Gastroesophageal sphincter (tissue), 4 donors: Measurements from ENCODE around the gene PDLIM7. TPM values are rescaled to one million over a fixed set of nuclear protein-coding genes. Genes with fewer than 3 reads are reported as not detected.

Experiments used
- ATAC-seq: fragments of 150-250 bp; one replicate; pipeline ENCODE4 v1.9.1; 2016; ENCODE audit warnings: mild to moderate bottlenecking, moderate library complexity
- H3K27ac ChIP-seq, 4 donors: fragments of 200-600 bp; sonication (generic) in 3 of 4; 1 replicate in 3 of 4; 2 replicates in 1 of 4; pipeline ENCODE4 v1.5.1; 2016 to 2019
- H3K27me3 ChIP-seq: fragments of 200-600 bp; sonication (generic); one replicate; pipeline ENCODE4 v1.5.1; 2019
- H3K36me3 ChIP-seq, 2 donors: fragments of 200-600 bp; sonication (generic); one replicate each; pipeline ENCODE4 v1.5.1; 2019; ENCODE audit warnings: control low read depth in 1 of 2
- H3K4me1 ChIP-seq, 3 donors: fragments of 200-600 bp; sonication (generic); 1 replicate in 2 of 3; 2 replicates in 1 of 3; pipeline ENCODE4 v1.5.1; 2016 to 2019; ENCODE audit warnings: control low read depth in 2 of 3
- H3K4me3 ChIP-seq, 2 donors: fragments of 200-600 bp; sonication (generic); one replicate each; pipeline ENCODE4 v1.5.1; 2019; ENCODE audit warnings: mild to moderate bottlenecking in 1 of 2, moderate library complexity in 1 of 2
- H3K9me3 ChIP-seq, 3 donors: fragments of 200-600 bp; sonication (generic); one replicate each; pipeline ENCODE4 v1.5.1; 2017 to 2019; ENCODE audit warnings: control low read depth in 2 of 3
- EP300 ChIP-seq: sonication (generic); formaldehyde crosslinking; IDR thresholded peaks from one replicate; pipeline ENCODE4 v1.6.1; 2017; ENCODE audit warnings: antibody characterized with exemption, mild to moderate bottlenecking
- POLR2A ChIP-seq, 2 donors: fragments of 450-650 bp; IDR thresholded peaks; one replicate each; pipeline ENCODE4 v1.6.1; 2017; ENCODE audit warnings: antibody characterized with exemption in 2 of 2, mild to moderate bottlenecking in 2 of 2, moderate library complexity in 1 of 2
- POLR2AphosphoS5 ChIP-seq: sonication (generic); formaldehyde crosslinking; IDR thresholded peaks from one replicate; pipeline ENCODE4 v1.6.1; 2017; ENCODE audit warnings: antibody characterized with exemption
- WGBS, 2 donors: methylation state at CpG; one replicate each; pipeline ENCODE4 v1.1.5; 2018; ENCODE audit warnings: low coverage in 1 of 2; 5-methylcytosine and 5-hydroxymethylcytosine counted together
- total RNA-seq, 4 donors: library from RNA; depleted of rRNA; stranded (reverse); fragments of >200 nt; gene quantifications; one replicate each; pipeline ENCODE4 v1.1.0, GENCODE V29; 2016
- TF ChIP-seq, protein P1 (sequence below), 4 experiments: fragments of 200-600 bp in 2 of 4; fragments of 450-650 bp in 2 of 4; sonication (generic) in 1 of 4; IDR thresholded peaks; one replicate each; pipeline ENCODE4 v1.5.1; 2017 to 2019; ENCODE audit warnings: antibody characterized with exemption in 4 of 4, mild to moderate bottlenecking in 2 of 4, moderate library complexity in 2 of 4

PDLIM7 gene
- total RNA-seq, 4 donors from 2014 or later: 336 to 863 (median 437) TPM

DNA sequence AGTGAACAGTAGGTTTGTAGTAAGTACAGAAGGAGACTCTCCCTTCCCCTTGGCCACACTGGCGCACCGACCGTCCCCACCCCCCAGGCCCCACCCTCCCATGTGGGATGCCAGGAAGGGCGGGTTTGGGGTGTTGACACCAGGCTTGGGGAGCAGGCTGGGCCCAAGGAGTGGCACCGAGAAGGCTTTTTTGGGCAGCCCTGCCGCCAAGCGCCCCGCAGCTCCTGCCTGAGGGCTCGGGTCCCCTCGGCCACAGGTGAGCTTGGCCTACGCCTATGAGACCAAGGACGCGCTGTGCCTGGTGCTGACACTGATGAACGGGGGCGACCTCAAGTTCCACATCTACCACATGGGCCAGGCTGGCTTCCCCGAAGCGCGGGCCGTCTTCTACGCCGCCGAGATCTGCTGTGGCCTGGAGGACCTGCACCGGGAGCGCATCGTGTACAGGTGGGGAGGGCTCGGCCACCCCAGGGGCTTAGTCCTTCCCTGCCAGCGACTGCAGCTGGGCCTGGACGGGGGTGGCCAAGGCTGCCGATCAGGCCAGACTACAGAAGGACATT is 63.7 kb downstream of the PDLIM7 start:
- Histone ChIP-seq H3K9me3 (no peaks in the 10 kb centered on the region), H3K4me3 (no peak overlapping the region), H3K36me3 (peaks cover 0 to 89% of the 10 kb centered on the region in 2 donors), H3K4me1 (peaks cover 0 to 41% (median 0%) of the 10 kb centered on the region in 3 donors), H3K27ac (no peak overlapping the region), H3K27me3 (no peaks in the 10 kb centered on the region)
- TF ChIP-seq EP300 (no peak), POLR2A (IDR thresholded peaks at IDR 0.05) (no peak), POLR2AphosphoS5 (no peak)
- TF ChIP-seq, protein P1, sequence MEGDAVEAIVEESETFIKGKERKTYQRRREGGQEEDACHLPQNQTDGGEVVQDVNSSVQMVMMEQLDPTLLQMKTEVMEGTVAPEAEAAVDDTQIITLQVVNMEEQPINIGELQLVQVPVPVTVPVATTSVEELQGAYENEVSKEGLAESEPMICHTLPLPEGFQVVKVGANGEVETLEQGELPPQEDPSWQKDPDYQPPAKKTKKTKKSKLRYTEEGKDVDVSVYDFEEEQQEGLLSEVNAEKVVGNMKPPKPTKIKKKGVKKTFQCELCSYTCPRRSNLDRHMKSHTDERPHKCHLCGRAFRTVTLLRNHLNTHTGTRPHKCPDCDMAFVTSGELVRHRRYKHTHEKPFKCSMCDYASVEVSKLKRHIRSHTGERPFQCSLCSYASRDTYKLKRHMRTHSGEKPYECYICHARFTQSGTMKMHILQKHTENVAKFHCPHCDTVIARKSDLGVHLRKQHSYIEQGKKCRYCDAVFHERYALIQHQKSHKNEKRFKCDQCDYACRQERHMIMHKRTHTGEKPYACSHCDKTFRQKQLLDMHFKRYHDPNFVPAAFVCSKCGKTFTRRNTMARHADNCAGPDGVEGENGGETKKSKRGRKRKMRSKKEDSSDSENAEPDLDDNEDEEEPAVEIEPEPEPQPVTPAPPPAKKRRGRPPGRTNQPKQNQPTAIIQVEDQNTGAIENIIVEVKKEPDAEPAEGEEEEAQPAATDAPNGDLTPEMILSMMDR (IDR thresholded peaks at IDR 0.05): no peak
- ATAC-seq: no peak
- WGBS, 2 donors: no CpG with 5 or more reads among the region's 29 CpGs

Other genes with a start within 250 kb of the PDLIM7 start
- gene RAB24, start 193.9 kb downstream of the PDLIM7 start, total RNA-seq: 10 to 100 TPM; 21.4 to 32.4 (median 24.8) TPM
- gene PRELID1, start 193.8 kb downstream of the PDLIM7 start, total RNA-seq: 10 to 100 TPM; 60.4 to 97.5 (median 73.5) TPM
- gene MXD3, start 185.7 kb downstream of the PDLIM7 start, total RNA-seq: 10 to 100 TPM in 1 of 4 donors, 1 to 10 TPM in 3; 1.7 to 10.9 (median 6.3) TPM
- 100 to 1,000 TPM in 3 of 4 donors, 10 to 100 TPM in 1; 78.1 to 147 (median 111) TPM for gene LMAN2, start 145.9 kb downstream of the PDLIM7 start, total RNA-seq
- 10 to 100 TPM in 3 of 4 donors, 1 to 10 TPM in 1; 7.6 to 20.1 (median 13.7) TPM for gene RGS14, start 139.7 kb downstream of the PDLIM7 start, total RNA-seq
- gene SLC34A1, start 113.2 kb downstream of the PDLIM7 start, total RNA-seq: under 1 TPM in 1 of 4 donors, not detected in 3; 0.12 TPM
- not detected for gene PFN3, start 96.9 kb downstream of the PDLIM7 start, total RNA-seq
- under 1 TPM in 2 of 4 donors, not detected in 2; 0.27 to 0.89 TPM for gene F12, start 88.0 kb downstream of the PDLIM7 start, total RNA-seq
- 10 to 100 TPM; 20.7 to 42.3 (median 31.5) TPM for gene GRK6, start 70.9 kb downstream of the PDLIM7 start, total RNA-seq
- 1 to 10 TPM in 3 of 4 donors, not detected in 1; 1.6 to 2.7 (median 2.2) TPM for gene PRR7, start 50.8 kb downstream of the PDLIM7 start, total RNA-seq
- 100 to 1,000 TPM in 3 of 4 donors, 10 to 100 TPM in 1; 87.1 to 154 (median 124) TPM for gene DBN1, start 24.0 kb downstream of the PDLIM7 start, total RNA-seq
- gene DOK3, start 12.2 kb upstream of the PDLIM7 start, total RNA-seq: 10 to 100 TPM in 1 of 4 donors, 1 to 10 TPM in 3; 6.1 to 16.6 (median 6.6) TPM
- gene DDX41, start 19.4 kb upstream of the PDLIM7 start, total RNA-seq: 10 to 100 TPM; 64.5 to 80.8 (median 68.5) TPM
- 10 to 100 TPM; 29.7 to 90.3 (median 44.5) TPM for gene FAM193B, start 57.0 kb upstream of the PDLIM7 start, total RNA-seq
- gene TMED9, start 94.6 kb upstream of the PDLIM7 start, total RNA-seq: 10 to 100 TPM; 50.9 to 86.4 (median 72.9) TPM
- gene B4GALT7, start 102.5 kb upstream of the PDLIM7 start, total RNA-seq: 10 to 100 TPM; 10.2 to 19.5 (median 15.5) TPM